ENCODE data around the gene MAGEF1.

MAGEF1 gene

GRCh38 chr3:184711493-184712247, at the start of gene MAGEF1:
TSS of gene MAGEF1 (minus strand) at chr3:184712064. CDS start at chr3:184711821, 243 bp downstream.
- peak; percentile 90 for DNase-seq

- DNase-seq, result no peak
Observed at GRCh38 chr3:184761075-184761841, 49.4 kb upstream of the MAGEF1 start.

GRCh38 chr3:184760337-184761074, 48.6 kb upstream of the MAGEF1 start:
- no peak for DNase-seq

GRCh38 chr3:184759666-184760200, 47.9 kb upstream of the MAGEF1 start:
- DNase-seq, result no peak

GRCh38 chr3:184758056-184758455, 46.2 kb upstream of the MAGEF1 start:
- no peak for DNase-seq

GRCh38 chr3:184757022-184757651, 45.3 kb upstream of the MAGEF1 start:
- DNase-seq, result no peak

GRCh38 chr3:184756151-184757021, 44.5 kb upstream of the MAGEF1 start:
- DNase-seq, result no peak

- DNase-seq, result no peak
Observed at GRCh38 chr3:184755315-184755731, 43.5 kb upstream of the MAGEF1 start.

GRCh38 chr3:184752361-184752760, 40.5 kb upstream of the MAGEF1 start:
- no peak for DNase-seq

- DNase-seq, result no peak
Observed at GRCh38 chr3:184751204-184752040, 39.6 kb upstream of the MAGEF1 start.

- no peak for DNase-seq
Observed at GRCh38 chr3:184750349-184751083, 38.7 kb upstream of the MAGEF1 start.

- no peak for DNase-seq
Observed at GRCh38 chr3:184749168-184749744, 37.4 kb upstream of the MAGEF1 start.

- DNase-seq, result no peak
Observed at GRCh38 chr3:184748219-184749135, 36.6 kb upstream of the MAGEF1 start.

GRCh38 chr3:184746131-184747120, 34.6 kb upstream of the MAGEF1 start:
- no peak for DNase-seq

GRCh38 chr3:184745526-184745925, 33.7 kb upstream of the MAGEF1 start:
- no peak for DNase-seq

- no peak for DNase-seq
Observed at GRCh38 chr3:184743248-184743647, 31.4 kb upstream of the MAGEF1 start.

- no peak for DNase-seq
Observed at GRCh38 chr3:184742676-184743135, 30.8 kb upstream of the MAGEF1 start.

Measured in activated effector memory CD4-positive, alpha-beta T cell treated with anti-CD3 and anti-CD28 coated beads, Interleukin-2, amount 50 U/mL, for 16 hours (primary cell).